LNCaP clone FGC (cell line): Measurements from ENCODE around the gene CIB1.
"Not testable (repeated sequence)": the region's sequence is repeated elsewhere in the genome, so short reads cannot be mapped to it uniquely, and the experiment has no call there.

Experiments
- DNase-seq: peaks from one replicate; pipeline ENCODE4 v3.0.0-alpha.2; 2011; ENCODE audit warnings: low read depth
- H3K4me3 ChIP-seq: 2 replicates; pipeline ENCODE4 v1.5.1; 2011; ENCODE audit warnings: mild to moderate bottlenecking, low read depth, low read length, control low read depth
- TF ChIP-seq, protein P1 (sequence below): IDR thresholded peaks from 2 replicates; pipeline ENCODE4 v1.5.1; 2012; ENCODE audit warnings: mild to moderate bottlenecking; ENCODE audit not compliant: control insufficient read depth, insufficient read depth; ENCODE audit errors: extremely low read depth

CIB1 gene

DNA sequence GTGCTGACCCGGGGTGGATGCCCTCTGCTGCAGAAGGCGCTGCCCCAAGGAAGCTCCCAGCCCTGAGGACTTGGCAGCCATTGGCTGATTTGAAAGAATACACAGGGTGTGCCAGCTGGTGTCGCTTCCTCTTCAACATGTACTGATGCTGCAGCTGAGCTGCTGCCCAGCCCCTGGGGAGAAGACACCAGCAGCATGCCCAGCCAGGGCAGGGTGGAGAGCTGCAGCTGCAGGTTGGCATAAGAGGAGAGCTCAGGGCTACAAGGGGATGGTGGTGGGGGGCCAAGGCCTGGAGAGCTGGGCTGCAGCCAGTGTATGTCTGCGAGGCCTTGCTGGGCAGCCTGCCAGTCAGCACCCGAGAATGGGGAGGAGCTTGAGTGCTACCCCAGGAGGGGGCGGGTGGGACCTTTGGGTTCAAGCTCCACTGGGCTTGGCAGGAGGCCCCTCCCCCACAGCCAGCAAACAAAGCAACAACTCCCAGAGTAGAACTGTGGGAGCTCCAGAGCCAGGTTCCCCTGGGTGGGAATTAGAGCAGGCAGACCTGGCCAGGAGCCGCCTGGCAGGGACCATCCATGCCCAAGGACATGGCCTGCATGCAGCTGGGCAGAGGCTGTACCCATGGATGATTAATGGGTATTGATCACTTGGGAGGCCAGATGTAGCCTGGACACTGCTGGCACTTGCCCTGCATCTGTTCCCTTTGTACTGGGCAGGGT is 41.8 kb downstream of the CIB1 start:
- TF ChIP-seq, protein P1, sequence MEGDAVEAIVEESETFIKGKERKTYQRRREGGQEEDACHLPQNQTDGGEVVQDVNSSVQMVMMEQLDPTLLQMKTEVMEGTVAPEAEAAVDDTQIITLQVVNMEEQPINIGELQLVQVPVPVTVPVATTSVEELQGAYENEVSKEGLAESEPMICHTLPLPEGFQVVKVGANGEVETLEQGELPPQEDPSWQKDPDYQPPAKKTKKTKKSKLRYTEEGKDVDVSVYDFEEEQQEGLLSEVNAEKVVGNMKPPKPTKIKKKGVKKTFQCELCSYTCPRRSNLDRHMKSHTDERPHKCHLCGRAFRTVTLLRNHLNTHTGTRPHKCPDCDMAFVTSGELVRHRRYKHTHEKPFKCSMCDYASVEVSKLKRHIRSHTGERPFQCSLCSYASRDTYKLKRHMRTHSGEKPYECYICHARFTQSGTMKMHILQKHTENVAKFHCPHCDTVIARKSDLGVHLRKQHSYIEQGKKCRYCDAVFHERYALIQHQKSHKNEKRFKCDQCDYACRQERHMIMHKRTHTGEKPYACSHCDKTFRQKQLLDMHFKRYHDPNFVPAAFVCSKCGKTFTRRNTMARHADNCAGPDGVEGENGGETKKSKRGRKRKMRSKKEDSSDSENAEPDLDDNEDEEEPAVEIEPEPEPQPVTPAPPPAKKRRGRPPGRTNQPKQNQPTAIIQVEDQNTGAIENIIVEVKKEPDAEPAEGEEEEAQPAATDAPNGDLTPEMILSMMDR, result no peak
- DNase-seq, result peak; percentile 58
- no peak overlapping the region for H3K4me3 ChIP-seq

DNA sequence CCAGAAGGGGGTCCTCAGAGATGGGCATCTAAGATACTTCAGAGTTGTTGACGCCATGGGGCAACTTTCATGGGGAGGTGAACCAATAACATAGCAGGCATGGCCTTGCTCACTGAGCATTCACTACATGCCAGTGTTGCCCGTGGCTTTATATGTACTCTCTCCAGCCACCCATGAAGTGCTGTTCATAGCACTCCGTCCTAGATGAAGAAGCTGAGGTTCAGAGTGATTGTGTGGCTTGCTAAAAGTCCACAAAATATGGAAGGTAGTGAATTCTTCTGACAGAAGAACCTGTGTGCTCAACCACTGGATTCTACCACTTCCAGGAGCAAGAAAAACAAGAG is 42.4 kb downstream of the CIB1 start:
- no peak for DNase-seq
- no peak overlapping the region for H3K4me3 ChIP-seq
- TF ChIP-seq, protein P1, result no peak

DNA sequence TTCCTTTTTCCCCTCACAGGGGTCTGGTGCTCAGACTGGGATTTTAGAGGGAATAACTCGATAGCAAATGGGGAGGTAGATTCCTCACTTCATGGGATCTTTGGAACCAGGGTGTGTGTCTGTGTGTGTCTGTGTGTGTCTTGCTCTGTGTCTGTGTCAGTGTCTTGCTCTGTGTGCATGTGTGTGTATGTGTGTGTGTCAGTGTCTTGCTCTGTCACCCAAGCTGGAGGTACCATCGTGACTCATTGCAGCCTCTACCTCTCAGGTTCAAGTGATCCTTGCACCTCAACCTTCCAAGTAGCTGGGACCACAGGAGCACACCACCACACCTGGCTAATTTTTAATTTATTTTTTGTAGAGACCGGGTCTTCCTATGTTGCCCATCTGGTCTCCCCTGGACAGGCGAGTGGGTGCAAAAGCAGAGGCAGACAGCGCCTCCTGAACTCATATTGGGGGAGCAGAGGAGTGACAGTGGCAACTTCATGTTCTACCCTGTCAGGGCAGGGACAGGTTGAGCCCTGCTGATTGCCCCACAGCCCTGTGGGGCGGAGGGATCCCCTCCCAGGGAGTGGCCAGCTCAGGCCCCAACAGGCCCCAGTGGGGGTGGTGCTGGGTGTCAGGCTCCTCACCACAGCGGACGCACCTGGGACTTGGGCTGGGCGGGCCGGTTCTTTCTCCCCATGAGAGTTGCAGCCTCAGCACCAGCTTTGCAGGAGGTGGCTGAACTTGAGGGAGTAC is 43.0 kb downstream of the CIB1 start:
- TF ChIP-seq, protein P1, result no peak
- no peak for DNase-seq
- no peak overlapping the region for H3K4me3 ChIP-seq

DNA sequence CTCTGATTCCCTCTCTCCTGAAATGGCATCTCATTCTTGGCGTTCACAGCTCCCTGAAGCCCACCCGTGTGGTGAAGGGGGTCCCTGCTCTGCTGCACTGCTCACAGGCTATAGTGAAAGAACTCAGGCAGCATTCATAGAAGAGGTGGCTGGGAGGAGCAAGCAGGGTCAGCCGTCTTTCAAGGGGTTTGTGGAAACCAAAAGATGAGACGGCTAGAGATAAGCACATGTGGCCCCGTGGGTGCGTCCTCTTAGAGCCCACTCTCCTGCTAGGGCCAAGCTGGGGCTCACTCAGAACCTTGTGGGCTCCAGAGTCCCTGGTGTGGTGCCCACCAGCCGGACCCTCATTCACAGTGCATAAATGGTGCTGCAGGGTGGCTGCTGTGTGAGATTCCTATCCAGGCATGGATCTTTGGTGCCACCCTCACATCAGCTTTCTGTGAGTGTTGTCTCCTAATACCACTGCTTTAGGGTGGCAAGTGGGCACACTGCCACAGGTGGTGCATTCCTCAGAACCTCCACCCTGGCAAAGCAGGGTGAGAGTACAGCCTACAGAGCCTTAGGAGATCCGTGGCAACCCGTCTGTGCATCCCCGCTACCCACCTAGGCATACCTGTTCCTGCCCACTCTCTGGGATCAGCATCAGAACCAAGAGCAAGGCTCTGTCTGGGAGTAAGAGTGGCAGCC is 43.8 kb downstream of the CIB1 start:
- TF ChIP-seq, protein P1, result no peak
- no peak for DNase-seq
- H3K4me3 ChIP-seq, result no peak overlapping the region

DNA sequence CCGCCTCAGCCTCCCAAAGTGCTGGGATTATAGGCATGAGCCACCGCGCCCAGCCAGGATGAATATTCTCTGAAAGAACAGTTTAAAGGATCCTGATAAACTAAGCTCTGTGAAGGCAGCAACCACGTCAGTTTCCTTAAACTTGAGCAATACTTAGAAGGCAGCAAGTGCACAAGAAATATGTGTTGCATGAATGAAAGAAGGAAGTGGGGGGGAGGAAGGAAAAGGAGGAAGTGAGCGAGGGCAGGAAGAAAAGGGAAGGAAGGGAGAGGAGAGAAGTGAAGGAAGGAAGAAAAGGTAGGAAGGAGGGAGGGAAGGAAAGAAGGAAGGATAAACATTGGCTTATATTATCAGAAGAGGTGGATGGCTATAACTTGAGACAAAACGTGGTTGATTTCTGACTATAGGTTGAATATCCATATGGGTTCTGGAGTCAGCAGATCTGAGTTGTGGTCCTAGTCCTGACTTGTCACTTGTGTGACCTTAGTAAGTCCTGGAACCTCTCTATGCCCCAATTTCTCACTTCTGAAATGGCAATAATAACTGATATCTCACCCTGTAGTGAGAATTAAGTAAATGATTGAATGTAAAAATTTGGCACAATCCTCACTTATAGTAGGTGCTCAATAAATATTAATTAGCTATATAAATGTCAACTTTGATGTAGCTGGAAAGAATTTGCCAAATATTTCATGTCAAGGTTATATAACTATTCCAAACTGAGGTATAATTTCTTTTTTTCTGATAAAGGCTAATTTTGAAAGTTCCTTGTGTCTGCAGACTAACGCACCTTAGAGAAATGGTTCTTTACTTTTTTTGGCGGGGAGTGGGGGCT is 44.6 kb downstream of the CIB1 start:
- no peak for DNase-seq
- TF ChIP-seq, protein P1, result no peak
- H3K4me3 ChIP-seq, result no peak overlapping the region

DNA sequence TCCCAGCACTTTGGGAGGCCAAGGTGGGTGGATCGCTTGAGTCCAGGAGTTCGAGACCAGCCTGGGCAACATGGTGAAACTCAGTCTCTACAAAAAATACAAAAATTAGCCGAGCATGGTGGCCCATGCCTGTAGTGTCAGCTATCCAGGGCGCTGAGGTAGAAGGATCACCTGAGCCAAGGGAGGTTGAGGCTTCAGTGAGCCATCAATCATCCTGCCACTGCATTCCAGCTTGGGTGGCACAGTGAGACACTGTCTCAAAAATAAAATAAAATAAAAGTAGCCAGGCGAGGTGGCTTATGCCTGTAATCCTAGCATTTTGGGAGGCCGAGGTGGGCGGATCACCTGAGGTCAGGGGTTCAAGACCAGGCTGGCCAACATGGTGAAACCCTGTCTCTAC is 45.7 kb downstream of the CIB1 start:
- not testable (repeated sequence) for H3K4me3 ChIP-seq, DNase-seq

DNA sequence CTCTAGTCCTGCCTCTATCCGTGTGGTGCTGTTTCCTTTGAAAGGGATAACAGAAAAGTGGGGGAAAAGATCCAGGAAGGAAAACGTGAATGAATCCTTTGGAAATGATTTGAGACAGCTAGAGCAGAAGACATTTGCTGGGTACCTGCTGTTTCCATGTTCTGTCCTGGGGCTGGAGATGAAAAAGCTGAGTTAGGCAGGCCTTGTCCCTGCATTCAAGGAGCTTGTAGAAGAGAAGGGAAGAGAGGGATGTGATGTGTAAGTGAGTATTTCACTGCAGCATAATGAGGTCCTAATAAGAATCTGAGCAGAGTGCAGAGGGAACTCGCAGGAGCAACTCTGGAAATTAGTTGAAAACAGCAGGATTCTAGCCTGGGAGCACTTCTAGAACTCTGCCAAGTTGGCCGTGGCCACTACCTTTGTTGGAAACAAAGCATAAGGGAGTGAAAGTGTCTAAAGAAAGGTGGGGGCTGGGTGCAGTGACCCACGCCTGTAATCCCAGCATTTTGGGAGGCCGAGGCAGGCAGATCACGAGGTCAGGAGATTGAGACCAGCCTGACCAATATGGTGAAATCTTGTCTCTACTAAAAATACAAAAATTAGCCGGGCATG is 46.4 kb downstream of the CIB1 start:
- H3K4me3 ChIP-seq, result no peak overlapping the region
- TF ChIP-seq, protein P1, result no peak

More for the DNA sequence above, 46.4 kb downstream of the CIB1 start:
- no peak for DNase-seq
